ENCODE results near the gene RPL13.

DNA sequence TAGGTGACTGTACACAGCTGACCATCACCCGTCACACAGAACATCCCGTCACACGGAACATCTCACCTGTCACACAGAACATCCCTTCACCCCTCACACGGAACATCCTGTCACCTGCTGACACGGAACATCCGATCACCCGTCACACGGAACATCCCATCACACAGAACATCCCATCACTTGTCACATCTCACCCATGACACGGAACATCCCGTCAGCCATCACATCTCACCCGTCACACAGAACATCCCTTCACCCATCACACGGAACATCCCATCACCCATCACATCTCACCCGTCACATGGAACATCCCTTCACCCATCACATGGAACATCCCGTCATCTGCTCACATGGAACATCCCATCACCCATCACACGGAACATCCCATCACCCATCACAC, 18.9 kb downstream of the RPL13 start:
- TF ChIP-seq CHD2 (IDR thresholded peaks at IDR 0.05; ENCODE audit: low read length), result no peak
- no peak for TF ChIP-seq EZH2 (IDR thresholded peaks at IDR 0.05; ENCODE audit: low read depth, low read length, severe bottlenecking)
- TF ChIP-seq, protein P1, sequence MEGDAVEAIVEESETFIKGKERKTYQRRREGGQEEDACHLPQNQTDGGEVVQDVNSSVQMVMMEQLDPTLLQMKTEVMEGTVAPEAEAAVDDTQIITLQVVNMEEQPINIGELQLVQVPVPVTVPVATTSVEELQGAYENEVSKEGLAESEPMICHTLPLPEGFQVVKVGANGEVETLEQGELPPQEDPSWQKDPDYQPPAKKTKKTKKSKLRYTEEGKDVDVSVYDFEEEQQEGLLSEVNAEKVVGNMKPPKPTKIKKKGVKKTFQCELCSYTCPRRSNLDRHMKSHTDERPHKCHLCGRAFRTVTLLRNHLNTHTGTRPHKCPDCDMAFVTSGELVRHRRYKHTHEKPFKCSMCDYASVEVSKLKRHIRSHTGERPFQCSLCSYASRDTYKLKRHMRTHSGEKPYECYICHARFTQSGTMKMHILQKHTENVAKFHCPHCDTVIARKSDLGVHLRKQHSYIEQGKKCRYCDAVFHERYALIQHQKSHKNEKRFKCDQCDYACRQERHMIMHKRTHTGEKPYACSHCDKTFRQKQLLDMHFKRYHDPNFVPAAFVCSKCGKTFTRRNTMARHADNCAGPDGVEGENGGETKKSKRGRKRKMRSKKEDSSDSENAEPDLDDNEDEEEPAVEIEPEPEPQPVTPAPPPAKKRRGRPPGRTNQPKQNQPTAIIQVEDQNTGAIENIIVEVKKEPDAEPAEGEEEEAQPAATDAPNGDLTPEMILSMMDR (IDR thresholded peaks at IDR 0.05; ENCODE audit: control extremely low read depth in 1 of 3, insufficient read depth in 1 of 3, low read depth in 1 of 3, low read length in 3 of 3), result no peak
- TF ChIP-seq CBX8 (IDR thresholded peaks at IDR 0.05; ENCODE audit: borderline replicate concordance, low read depth, low read length), result no peak
- no peak for TF ChIP-seq RFX5 (IDR thresholded peaks at IDR 0.05; ENCODE audit: borderline replicate concordance, low read depth, low read length)
- TF ChIP-seq, protein P2, sequence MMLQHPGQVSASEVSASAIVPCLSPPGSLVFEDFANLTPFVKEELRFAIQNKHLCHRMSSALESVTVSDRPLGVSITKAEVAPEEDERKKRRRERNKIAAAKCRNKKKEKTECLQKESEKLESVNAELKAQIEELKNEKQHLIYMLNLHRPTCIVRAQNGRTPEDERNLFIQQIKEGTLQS (IDR thresholded peaks at IDR 0.05; ENCODE audit: insufficient read depth, low read depth, low read length), result no peak
- TF ChIP-seq SP1 (IDR thresholded peaks at IDR 0.05; ENCODE audit: low read depth, low read length), result no peak
- TF ChIP-seq MAFK (IDR thresholded peaks at IDR 0.05; ENCODE audit: low read depth, low read length), result no peak
- TF ChIP-seq, protein P3, sequence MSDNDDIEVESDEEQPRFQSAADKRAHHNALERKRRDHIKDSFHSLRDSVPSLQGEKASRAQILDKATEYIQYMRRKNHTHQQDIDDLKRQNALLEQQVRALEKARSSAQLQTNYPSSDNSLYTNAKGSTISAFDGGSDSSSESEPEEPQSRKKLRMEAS (IDR thresholded peaks at IDR 0.05), result no peak
- no peak for TF ChIP-seq PHF8 (conservative IDR thresholded peaks at IDR 0.05; ENCODE audit: low read depth, low read length)
- no peak for TF ChIP-seq NANOG (IDR thresholded peaks at IDR 0.05; ENCODE audit: insufficient read depth, low read depth, low read length, poor library complexity, severe bottlenecking)
- TF ChIP-seq BRCA1 (IDR thresholded peaks at IDR 0.05; ENCODE audit: low read depth, low read length), result no peak
- no peak for TF ChIP-seq KDM4A (IDR thresholded peaks at IDR 0.05; ENCODE audit: low read depth, low read length, severe bottlenecking)
- no peak for TF ChIP-seq CEBPB (IDR thresholded peaks at IDR 0.05; ENCODE audit: low read depth, low read length)

Measured in H1 (cell line).